Prostate gland (tissue), 2 donors: ENCODE measurements around the gene AP4S1. TPM values are rescaled to one million over a fixed set of nuclear protein-coding genes. Genes with fewer than 3 reads are reported as not detected.

ENCODE experiments used
- DNase-seq: peaks from one replicate; pipeline ENCODE4 v3.0.0-alpha.2; 2019; ENCODE audit warnings: low spot score
- H3K27ac ChIP-seq, 2 donors: fragments of 200-600 bp; sonication (generic); 2 replicates each; pipeline ENCODE4 v1.5.1; 2017 to 2019
- H3K27me3 ChIP-seq: fragments of 200-600 bp; sonication (generic); replicated peaks from 2 replicates; pipeline ENCODE4 v1.5.1; 2019; ENCODE audit not compliant: insufficient read depth
- H3K36me3 ChIP-seq, 2 donors: fragments of 200-600 bp; sonication (generic); 1 replicate in 1 of 2; 2 replicates in 1 of 2; pipeline versions ENCODE4 v1.5.1 to v1.8.1; 2017 to 2019
- H3K4me1 ChIP-seq: fragments of 200-600 bp; sonication (generic); replicated peaks from 2 replicates; pipeline ENCODE4 v1.5.1; 2019
- H3K4me3 ChIP-seq, 2 donors: fragments of 200-600 bp; sonication (generic); 2 replicates each; pipeline ENCODE4 v1.5.1; 2017 to 2019
- H3K9me3 ChIP-seq: fragments of 200-600 bp; sonication (generic); 2 replicates; pipeline ENCODE4 v1.5.1; 2017
- POLR2A ChIP-seq: fragments of 450-650 bp; IDR thresholded peaks from one replicate; pipeline ENCODE4 v1.6.1; 2016; ENCODE audit warnings: antibody characterized with exemption, mild to moderate bottlenecking
- POLR2AphosphoS5 ChIP-seq: sonication (generic); formaldehyde crosslinking; IDR thresholded peaks from one replicate; pipeline ENCODE4 v1.6.1; 2017; ENCODE audit warnings: antibody characterized with exemption
- WGBS: methylation state at CpG from one replicate; pipeline ENCODE4 v1.1.5; 2018; 5-methylcytosine and 5-hydroxymethylcytosine counted together
- intact Hi-C: fragments of 100-400 bp; cut with DNase I; formaldehyde crosslinking; loops from one replicate; pipeline ENCODE4 v1.14.2; 2022
- total RNA-seq, 2 donors: library from RNA; depleted of rRNA; stranded (reverse); fragments of >200 nt; gene quantifications; one replicate each; pipeline ENCODE4 v1.1.0, GENCODE V29; 2016
- TF ChIP-seq, protein P1 (sequence below), 4 experiments: fragments of 200-600 bp in 2 of 4; fragments of 450-650 bp in 2 of 4; sonication (generic) in 2 of 4; IDR thresholded peaks; 1 replicate in 3 of 4; 2 replicates in 1 of 4; pipeline ENCODE4 v1.5.1; 2016 to 2019; ENCODE audit warnings: antibody characterized with exemption in 4 of 4, mild to moderate bottlenecking in 2 of 4, moderate library complexity in 2 of 4

Gene AP4S1
- total RNA-seq, 2 donors from 2014 or later = 6.1 to 9.8 TPM

DNA sequence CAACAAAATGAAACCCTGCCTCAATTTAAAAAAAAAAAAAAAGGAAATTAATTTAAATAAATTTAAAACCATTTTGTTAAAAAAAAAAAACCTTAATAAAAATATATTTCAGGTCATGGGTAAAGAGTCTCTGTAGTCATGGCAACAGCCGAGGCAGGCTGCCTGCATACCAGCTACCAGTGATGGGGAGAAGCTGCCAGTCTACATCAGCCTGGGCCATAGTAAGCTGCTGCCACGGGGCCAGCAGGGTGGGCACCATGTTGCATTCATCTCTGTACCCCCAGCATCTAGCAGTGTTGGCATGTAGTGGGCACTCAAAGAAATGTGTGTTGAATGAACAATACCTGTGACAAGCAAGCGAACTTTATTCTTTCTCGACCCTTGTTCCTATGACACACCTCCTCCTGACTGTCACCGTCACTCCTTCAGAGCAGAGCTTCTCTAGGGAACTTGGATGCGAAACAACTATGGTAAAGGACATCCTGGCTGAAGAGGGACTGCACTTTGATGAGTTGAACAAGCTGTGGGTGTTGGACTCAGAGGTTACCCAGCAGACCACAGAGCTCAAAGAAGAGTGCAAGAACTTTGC is 7.3 kb upstream of the AP4S1 start:
- WGBS = 87% methylated on average over 6 of the region's 6 CpGs
- TF ChIP-seq POLR2AphosphoS5 (no peak), POLR2A (no peak)
- TF ChIP-seq, protein P1, sequence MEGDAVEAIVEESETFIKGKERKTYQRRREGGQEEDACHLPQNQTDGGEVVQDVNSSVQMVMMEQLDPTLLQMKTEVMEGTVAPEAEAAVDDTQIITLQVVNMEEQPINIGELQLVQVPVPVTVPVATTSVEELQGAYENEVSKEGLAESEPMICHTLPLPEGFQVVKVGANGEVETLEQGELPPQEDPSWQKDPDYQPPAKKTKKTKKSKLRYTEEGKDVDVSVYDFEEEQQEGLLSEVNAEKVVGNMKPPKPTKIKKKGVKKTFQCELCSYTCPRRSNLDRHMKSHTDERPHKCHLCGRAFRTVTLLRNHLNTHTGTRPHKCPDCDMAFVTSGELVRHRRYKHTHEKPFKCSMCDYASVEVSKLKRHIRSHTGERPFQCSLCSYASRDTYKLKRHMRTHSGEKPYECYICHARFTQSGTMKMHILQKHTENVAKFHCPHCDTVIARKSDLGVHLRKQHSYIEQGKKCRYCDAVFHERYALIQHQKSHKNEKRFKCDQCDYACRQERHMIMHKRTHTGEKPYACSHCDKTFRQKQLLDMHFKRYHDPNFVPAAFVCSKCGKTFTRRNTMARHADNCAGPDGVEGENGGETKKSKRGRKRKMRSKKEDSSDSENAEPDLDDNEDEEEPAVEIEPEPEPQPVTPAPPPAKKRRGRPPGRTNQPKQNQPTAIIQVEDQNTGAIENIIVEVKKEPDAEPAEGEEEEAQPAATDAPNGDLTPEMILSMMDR (IDR thresholded peaks at IDR 0.05) = no peak
- H3K4me3 ChIP-seq = no peak overlapping the region
- no peaks in the 10 kb centered on the region for H3K9me3 ChIP-seq
- H3K4me1 ChIP-seq = no peaks in the 10 kb centered on the region
- no peak overlapping the region for H3K27ac ChIP-seq
- H3K36me3 ChIP-seq = no peaks in the 10 kb centered on the region
- no peaks in the 10 kb centered on the region for H3K27me3 ChIP-seq
- intact Hi-C loops = no loop called here
- DNase-seq = no peak

DNA sequence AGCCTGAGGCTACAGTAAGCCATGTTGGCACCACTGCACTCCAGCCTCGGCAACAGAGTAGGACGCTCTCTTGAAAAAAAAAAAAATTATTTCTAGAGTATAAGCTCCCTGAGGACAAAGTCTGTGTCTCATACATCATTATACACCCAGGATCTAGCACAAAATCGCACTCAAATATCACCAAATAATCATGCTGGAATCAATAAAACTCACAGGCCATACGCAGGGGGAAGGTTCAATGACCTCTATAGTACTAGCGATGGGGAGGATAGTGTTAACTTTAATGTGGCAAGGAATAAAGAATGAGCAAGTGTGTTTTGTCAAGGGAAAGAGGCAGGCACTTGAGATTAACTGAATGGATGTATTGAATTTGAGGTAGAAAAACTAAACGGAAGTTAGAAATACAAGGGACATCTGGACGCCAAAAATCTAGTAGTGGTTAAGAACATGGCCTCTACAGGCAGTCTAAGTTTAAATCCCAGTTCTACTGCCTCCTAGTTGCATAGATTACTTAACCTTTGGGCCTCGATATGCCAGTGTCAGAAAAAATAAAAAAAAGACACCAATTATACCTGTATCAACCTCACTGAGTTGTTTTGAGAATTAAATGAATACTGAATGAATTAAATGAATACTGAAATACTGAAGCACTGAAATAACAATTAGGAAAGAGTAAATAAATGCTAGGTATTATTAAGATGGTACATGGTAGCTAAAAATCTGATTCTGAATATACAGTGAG is 4.4 kb upstream of the AP4S1 start:
- WGBS = 88% methylated on average over 8 of the region's 8 CpGs
- no peak for TF ChIP-seq POLR2AphosphoS5
- TF ChIP-seq, protein P1 (IDR thresholded peaks at IDR 0.05) = no peak
- TF ChIP-seq POLR2A = no peak

DNA sequence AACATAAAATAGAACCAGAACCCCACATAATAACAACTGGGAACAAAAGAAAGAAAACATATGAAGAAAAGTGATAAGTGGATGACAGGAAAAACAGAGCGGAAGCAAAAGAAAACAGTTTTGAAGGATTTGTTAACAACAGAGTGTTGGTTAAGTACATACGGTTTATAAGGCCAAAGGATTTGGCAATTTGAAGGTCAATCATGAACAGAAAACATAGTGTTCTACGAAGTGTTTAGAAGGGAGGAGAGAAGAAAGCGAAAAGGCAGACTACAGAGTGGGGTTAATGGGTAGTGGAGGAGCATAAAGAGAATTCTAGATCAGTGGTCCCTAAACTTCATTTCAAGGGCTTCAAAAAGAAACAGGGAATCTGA is 3.9 kb upstream of the AP4S1 start:
- Histone ChIP-seq H3K36me3 (no peaks in the 10 kb centered on the region), H3K4me3 (no peak overlapping the region), H3K4me1 (no peaks in the 10 kb centered on the region), H3K27ac (no peak overlapping the region), H3K9me3 (no peaks in the 10 kb centered on the region), H3K27me3 (no peaks in the 10 kb centered on the region)
- whole genome bisulfite sequencing = 76% methylated on average over 4 of the region's 4 CpGs
- no peak for DNase-seq
- intact Hi-C loops = no loop called here
- TF ChIP-seq POLR2A (no peak), POLR2AphosphoS5 (no peak)
- TF ChIP-seq, protein P1 (IDR thresholded peaks at IDR 0.05) = no peak

More for the DNA sequence above, 4.4 kb upstream of the AP4S1 start:
- H3K27ac ChIP-seq = no peak overlapping the region
- DNase-seq = no peak
- H3K36me3 ChIP-seq = no peaks in the 10 kb centered on the region
- no peaks in the 10 kb centered on the region for H3K9me3 ChIP-seq
- H3K4me1 ChIP-seq = no peaks in the 10 kb centered on the region
- intact Hi-C loops = no loop called here
- no peak overlapping the region for H3K4me3 ChIP-seq
- H3K27me3 ChIP-seq = no peaks in the 10 kb centered on the region

DNA sequence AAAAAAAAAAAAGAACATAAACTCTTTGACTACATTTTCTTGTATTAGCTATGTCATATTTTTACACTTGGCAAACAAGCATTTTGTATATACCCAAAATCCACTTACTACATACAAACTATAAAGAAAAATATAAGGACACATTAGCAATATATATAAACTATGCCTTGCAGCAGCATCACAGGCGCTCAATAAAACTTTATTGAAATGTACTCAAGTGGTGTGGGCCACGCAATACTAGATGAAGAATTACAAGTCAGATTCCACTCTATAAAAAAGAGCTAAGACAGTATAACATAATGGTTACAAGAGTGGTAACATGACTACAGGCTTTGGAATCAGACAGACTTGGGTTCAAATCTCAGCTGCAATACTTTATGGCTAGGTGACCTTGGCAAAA is 3.1 kb upstream of the AP4S1 start:
- WGBS = 50% methylated on average over 2 of the region's 2 CpGs
- H3K9me3 ChIP-seq = no peaks in the 10 kb centered on the region
- intact Hi-C loops = no loop called here
- TF ChIP-seq POLR2AphosphoS5 (no peak), POLR2A (no peak)
- TF ChIP-seq, protein P1 (IDR thresholded peaks at IDR 0.05) = no peak
- H3K36me3 ChIP-seq = no peaks in the 10 kb centered on the region
- no peaks in the 10 kb centered on the region for H3K4me1 ChIP-seq
- DNase-seq = no peak
- H3K4me3 ChIP-seq = no peak overlapping the region
- H3K27me3 ChIP-seq = no peaks in the 10 kb centered on the region
- H3K27ac ChIP-seq = no peak overlapping the region

DNA sequence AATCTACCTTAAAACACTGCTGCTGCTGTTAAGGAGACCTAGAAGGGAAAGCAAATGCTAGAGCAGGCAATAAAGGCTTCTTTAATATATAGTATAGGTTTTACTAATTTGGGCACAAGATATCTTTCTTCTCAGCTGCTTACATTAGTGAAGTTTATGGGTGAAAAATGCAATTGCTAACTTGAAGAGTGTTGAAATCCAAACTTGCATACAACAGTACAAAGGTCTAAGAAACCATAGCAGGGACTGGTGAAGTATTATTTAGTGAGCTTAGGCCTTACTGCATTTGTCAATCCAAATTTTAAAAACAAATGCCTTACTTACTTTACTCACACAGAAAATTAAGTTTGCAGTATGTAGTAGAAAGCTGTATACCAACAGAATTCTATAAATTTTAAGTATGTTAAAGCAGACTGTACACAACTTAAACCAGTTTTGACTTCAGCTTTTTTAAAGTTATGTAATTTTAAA is 1.4 kb upstream of the AP4S1 start:
- TF ChIP-seq, protein P1 (IDR thresholded peaks at IDR 0.05) = no peak
- no peak for TF ChIP-seq POLR2A
- TF ChIP-seq POLR2AphosphoS5 = no peak
- Histone ChIP-seq H3K27me3 (no peaks in the 10 kb centered on the region), H3K36me3 (no peaks in the 10 kb centered on the region), H3K4me3 (no peak overlapping the region), H3K9me3 (no peaks in the 10 kb centered on the region), H3K27ac (no peak overlapping the region), H3K4me1 (no peaks in the 10 kb centered on the region)
- intact Hi-C loops = no loop called here
- no peak for DNase-seq
